HG03135 (cell line): ENCODE results near the gene ITGB3.

Experiments
- ATAC-seq: cut with Tn5 transposase; IDR thresholded peaks from one replicate; pipeline ENCODE4 v1.9.1; 2021; ENCODE audit warnings: mild to moderate bottlenecking, moderate library complexity; ENCODE audit not compliant: unreplicated experiment

ITGB3 gene

GRCh38 chr17:47295874-47296255 is 42.2 kb downstream of the ITGB3 start:
- no peak for ATAC-seq

GRCh38 chr17:47297661-47298400 is 44.2 kb downstream of the ITGB3 start:
- ATAC-seq, result no peak

- no peak for ATAC-seq
These were observed 45.1 kb downstream of the ITGB3 start for GRCh38 chr17:47298712-47299111.

- ATAC-seq, result no peak
These were observed 45.7 kb downstream of the ITGB3 start for GRCh38 chr17:47299239-47299910.

- no peak for ATAC-seq
These were observed 47.1 kb downstream of the ITGB3 start for GRCh38 chr17:47300718-47301117.

- ATAC-seq, result no peak
These were observed 47.5 kb downstream of the ITGB3 start for GRCh38 chr17:47301161-47301560.

GRCh38 chr17:47301831-47302230 is 48.2 kb downstream of the ITGB3 start:
- no peak for ATAC-seq

GRCh38 chr17:47304186-47304585 is 50.6 kb downstream of the ITGB3 start:
- ATAC-seq, result no peak

- no peak for ATAC-seq
These were observed 51.8 kb downstream of the ITGB3 start for GRCh38 chr17:47305302-47305923.

GRCh38 chr17:47310186-47310733 is 56.6 kb downstream of the ITGB3 start:
- ATAC-seq, result no peak

- no peak for ATAC-seq
These were observed 57.8 kb downstream of the ITGB3 start for GRCh38 chr17:47311420-47311819.

GRCh38 chr17:47315451-47316266 is 62.0 kb downstream of the ITGB3 start:
- no peak for ATAC-seq

- no peak for ATAC-seq
These were observed 62.7 kb downstream of the ITGB3 start for GRCh38 chr17:47316311-47316710.

- ATAC-seq, result no peak
These were observed 63.5 kb downstream of the ITGB3 start for GRCh38 chr17:47317119-47317518.

GRCh38 chr17:47318197-47318918 is 64.7 kb downstream of the ITGB3 start:
- ATAC-seq, result no peak

- no peak for ATAC-seq
These were observed 67.4 kb downstream of the ITGB3 start for GRCh38 chr17:47320879-47321502.

GRCh38 chr17:47323382-47324223 is 70.0 kb downstream of the ITGB3 start, which contains the start of gene EFCAB13:
EFCAB13 (plus strand) TSS chr17:47323955; CDS start chr17:47328354, 4,399 bp downstream.
- peak; percentile 72 for ATAC-seq

- ATAC-seq, result peak; percentile 37
These were observed 70.8 kb downstream of the ITGB3 start for GRCh38 chr17:47324224-47325020.
